ENCODE measurements around the gene TTC23L.
"Not testable (repeated sequence)": the region's sequence is repeated elsewhere in the genome, so short reads cannot be mapped to it uniquely, and the experiment has no call there.

Gene TTC23L, protein sequence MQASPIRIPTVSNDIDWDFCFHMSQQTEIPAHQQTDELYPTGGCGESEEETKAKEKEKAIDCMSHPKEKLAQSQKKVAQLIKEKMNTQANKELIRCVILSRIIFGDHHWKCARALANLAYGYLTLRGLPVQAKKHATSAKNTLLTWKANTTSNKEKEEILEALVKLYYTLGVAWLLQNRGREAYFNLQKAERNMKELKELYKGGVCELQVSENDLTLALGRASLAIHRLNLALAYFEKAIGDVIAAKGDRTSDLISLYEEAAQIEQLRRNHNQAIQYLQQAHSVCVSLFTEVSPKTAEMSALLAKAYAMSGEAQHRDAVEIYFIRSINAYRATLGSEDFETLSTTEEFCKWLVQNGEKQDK

DNA sequence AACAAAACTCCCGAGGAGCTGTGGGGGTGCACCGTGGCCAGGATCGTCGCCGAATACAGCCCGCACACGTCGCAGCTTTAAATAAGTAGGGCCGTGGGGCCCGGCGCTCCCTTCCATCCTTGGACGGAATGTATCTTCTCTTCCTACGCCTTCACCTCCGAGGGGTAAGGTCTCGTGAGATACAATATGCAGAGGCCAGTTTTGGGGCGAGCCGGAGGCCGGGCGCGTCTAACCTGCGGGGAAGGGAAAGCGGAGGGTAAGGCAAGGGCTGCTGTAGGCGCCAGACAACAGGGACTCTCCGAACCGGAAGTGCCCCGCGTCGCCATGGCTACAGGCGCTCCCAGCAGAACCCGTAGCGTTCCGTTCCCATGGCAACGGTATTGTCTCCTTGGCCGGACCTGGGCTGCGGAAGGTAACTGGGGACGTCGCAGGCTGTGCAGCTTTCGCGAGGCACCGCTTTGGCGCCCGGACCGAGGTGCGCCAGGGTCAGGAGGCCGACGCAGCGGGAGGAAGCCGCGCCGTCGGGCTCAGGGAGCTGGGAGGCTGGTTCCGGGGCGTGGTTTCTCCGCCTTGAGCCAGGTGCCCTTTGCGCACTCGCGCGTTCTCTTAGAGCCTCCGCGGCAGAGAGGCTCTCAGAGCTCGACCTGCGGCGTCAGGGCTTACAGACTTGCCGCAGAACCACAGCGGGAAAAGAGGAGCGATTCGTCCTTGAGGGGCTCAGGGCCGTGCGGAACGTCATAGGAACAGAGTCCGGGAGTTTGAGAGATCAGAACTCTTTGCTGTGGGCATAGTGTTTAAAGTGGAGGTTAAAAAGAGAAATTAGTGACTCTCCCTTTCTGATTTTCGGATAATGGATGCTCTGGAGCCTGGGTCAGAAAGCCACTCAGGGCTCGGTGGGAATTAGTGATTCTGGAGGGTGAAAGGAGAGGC is at the start of gene TTC23L:
TSS of gene TTC23L (plus strand) at position 380 of the 930 bp plus-strand sequence. CDS start 1,508 bp downstream, outside the sequence.
- peak; percentile 96 for DNase-seq

DNA sequence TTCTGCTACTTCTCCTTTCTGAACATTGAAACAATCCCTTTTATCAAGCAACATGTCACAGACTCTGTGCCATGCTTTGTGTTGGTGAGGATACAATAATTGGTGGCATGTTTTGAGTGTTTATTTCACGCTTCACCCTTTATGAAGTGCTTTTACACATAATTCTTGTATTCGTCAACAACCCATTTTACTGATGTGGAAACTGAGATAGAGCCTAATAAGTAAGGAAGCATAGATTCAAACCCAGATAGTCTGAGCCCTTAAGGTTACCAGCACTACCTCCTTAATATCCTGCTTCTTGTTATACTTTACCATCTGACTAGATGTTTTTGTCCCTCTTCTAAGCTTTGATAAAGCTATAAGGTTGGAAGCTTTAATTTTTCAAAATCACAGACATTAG is 49.3 kb upstream of the TTC23L start:
- no peak for DNase-seq

DNA sequence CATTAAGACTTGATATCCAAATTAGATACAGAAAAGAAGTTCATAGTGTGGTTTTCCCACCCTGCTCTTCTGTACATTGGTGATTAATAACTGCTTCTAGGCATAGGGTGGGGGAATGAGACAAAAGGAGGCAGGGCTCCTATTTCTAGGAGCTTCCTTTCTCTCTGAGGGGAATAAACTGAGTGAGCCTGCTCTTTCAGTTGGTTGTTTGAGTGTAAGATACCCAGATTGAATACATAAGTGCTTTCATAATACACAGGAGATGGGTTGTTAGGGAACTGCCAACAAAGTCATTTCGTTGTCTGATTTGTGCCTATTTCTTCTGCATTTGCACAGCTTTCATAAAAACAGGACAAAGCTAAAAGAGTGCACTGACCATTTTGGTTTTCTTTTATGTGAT is 48.9 kb upstream of the TTC23L start:
- no peak for DNase-seq

DNA sequence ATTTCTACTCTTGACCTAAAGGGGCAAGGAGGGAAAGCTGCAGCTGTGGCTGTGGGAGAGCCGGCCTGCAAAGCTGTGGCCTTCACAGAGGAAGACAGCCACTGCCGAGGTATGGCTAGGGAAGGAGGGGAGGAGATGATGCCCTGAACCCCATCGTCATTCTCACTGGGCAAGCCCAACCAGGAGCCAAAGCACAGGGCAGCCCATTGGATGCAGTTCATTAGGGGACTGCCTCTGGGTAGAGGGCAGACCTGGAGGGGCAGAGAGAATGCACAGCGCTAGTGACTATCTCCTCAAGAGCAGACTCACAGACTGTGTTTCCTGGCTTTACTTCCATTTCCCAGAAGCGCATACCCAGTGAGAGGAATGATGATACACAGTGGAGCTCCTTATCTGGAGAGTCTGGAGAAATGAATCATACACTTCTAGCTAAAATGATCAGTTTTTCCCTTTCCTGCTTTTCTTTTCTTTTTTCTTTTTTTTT is 47.2 kb upstream of the TTC23L start:
- DNase-seq, result no peak

DNA sequence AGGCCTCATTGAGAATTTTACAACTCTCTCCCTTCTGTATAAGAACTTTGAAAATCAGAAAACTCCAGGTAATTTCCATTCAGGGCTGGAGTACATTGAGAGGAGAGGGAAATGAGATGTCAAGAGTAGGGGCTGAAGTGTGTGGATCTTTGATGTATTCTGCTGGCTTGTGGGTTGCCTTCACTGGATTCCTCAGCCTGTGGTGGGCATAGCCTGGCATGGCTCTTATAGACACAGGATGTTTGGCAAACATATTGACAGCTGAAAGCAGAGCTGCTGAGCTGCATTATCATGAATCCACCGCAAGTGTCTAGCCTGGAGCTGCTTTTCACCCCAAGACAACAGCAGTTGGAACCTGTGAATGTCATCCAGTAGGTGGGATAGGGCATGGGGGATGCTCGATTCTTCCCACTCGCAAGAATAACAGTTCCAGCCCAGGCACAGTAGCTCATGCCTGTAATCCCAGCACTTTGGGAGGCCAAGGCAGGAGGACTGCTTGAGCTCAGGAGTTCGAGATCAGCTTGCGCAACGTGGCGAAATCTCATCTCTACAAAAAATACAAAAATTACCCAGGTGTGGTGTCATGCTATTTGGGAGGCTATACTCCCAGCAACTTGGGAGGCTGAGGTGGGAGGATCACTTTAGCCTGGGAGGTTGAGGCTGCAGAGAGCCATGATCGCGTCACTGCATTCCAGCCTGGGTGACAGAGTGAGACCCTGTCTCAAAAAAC is 36.0 kb upstream of the TTC23L start:
- no peak for DNase-seq

DNA sequence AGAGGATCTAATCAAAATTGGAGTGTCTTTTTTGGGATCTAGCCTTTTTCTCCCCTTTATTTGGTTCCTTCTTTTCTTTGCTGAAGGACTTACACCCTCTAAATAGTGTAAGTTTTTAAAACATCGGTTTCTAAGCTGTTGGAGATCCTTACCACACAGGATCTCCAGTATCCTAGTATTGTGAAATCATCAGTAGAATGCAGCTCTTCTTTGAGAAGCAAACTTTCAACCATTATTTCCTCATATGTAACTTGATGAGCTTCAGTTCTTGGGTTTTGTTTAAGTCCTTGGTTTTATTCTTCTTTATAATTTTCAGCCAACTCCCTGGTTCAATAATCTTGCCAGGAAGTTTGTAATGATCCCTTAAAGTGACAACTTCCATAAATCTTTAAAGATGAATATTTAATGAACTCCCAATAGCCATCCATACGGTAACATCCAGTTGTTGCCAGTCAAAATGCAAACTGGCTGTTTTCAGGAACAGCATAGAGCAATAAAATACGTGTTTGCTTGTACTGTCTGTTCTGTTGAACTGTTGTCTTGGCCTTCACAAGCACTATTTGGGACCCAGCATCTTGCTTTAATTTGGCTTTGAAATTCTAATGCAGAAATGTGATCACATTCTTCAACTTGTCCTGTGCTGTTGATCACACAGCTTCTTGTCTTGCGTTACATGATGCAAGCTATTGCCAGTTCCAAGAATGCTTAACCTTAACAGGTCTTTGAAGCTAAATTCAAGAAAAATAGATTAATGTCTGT is 34.8 kb upstream of the TTC23L start:
- no peak for DNase-seq

DNA sequence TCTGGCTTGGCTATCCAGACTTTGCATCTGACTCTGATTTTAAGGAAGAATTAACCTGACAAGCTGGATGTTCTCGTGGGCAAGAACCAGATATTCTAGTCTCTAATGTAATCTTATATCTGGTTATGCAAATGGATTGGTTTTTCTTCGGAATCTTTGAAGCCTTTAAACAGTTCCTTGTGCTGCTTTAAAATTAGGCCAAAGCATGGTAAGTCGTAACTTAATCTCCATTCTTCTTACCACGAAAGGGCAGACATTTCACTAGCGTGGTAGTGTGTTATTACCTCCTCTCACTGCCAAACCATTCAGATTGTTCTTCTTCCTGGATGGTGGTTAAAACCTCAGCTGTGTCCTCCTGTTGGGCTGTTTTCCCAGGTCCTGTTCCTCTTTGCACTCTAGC is 34.1 kb upstream of the TTC23L start:
- no peak for DNase-seq

DNA sequence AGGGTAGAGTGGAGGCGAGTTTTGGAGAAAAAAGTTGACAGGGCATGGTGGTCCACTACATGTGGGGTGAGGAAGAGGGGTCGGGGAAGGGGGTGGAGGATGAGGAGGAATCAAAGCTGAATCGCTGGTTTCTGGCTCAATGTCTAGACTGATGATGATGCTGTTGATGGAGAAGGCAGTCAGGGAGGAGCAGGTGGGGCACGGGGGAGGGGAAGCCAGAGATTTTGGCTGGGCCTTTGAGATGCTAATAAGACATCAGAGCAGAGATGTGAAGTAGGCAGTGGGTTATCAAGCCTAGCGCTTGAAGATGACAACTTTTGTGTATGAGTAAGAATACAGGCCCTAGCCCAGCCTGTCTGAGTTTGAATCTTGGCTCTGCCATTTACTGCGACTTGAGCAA is 32.4 kb upstream of the TTC23L start:
- DNase-seq, result no peak

DNA sequence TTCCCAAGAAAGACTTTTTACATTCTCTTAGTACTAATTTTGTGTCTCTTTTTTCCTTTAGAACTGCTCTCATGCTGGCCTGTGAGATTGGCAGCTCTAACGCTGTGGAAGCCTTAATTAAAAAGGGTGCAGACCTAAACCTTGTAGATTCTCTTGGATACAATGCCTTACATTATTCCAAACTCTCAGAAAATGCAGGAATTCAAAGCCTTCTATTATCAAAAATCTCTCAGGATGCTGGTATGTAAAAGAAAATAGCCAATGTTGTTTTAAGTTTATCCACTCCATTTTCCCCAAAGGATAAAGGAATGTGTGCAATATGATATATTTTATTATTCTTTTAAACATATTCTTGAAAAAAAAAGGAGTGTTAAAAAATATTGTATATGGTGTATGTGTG is 27.3 kb upstream of the TTC23L start:
- DNase-seq, result no peak

DNA sequence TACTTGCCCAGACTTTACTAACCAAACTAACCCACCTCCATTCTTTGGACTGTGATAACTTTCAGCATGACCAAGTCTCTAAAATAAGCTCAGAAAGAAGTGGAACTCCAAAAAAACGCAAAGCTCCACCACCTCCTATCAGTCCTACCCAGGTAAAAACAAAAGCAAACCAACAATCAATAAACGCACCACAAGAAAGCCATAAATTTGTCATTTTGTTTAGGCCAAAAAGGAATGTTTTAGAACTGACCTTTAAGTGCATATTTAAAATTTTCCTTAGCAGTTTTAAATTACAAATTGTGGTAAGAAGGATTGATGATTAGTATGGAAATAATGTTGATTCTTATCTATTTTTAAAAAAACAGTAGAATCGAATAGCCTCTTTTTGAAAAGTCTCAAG is 25.5 kb upstream of the TTC23L start:
- DNase-seq, result no peak

DNA sequence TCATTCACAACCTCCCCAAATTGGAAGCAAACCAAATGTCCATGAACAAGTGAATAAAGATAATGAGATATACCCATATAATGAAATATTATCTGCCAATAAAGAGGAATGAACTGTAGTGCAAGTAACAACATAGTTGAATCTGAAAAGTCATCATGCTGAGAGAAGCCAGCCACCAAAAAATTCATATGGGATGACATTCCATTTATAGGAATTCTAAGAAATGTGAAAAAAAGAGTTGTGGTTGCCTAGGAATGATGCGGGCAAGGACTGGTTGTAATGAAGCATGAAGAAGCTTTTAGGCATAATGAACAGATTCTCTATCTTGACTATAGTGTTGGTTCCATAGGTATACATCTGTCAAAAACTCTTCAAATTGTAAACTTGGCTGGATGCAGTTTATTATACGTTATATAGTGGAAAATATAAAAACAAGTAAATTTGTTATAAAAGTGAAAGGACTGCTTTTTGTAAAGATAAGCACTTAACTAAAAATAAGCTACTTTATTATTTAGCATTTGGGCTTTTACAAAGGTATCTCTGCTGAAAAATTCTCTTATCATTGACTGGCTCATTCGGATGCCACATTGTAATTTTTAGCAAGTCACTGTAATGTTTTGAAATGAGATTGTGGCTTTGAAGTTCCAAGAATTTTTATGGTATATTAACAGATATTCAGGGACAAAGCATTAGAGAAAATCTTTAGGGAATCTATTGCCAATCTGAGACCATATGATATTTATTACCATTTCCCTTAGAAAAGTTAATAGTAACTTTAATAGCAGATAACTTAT is 21.2 kb upstream of the TTC23L start:
- DNase-seq, result no peak

DNA sequence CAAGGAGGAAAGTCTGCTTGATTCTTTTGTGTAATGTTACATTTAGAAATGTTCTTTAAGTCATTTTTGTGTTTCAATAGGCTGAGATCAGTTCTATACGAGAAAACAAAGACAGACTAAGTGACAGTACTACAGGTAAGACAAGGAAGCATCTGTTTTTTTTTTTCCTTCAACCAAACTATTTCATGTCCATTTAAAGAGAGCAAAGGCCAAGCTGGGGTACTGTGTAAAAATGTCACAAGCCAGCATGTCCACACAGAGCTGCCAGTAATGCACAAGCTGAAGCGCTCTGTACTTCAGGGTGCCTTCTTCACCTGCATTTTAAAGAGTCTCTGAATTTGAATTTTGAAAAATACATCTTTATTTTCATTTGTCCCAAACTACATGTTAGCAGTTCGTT is 20.2 kb upstream of the TTC23L start:
- no peak for DNase-seq

DNA sequence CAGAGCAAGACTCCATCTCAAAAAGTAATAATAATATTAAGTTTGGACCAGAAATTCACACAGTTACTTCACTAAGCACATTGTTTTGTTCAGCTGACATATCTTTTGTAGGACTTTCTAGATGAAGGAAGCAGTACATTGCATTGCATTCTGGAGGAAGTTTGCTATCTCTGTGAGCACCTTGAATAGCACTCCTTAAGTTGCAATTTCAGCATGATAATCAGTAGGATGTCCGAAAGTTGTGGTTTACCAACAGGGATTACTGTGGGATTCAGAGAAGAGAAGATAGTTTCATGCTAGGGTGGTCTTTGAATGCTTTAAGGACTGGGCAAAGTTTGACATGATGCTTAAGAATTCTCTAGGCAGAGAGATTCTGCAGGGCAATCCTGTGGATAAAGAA is 18.4 kb upstream of the TTC23L start:
- no peak for DNase-seq

DNA sequence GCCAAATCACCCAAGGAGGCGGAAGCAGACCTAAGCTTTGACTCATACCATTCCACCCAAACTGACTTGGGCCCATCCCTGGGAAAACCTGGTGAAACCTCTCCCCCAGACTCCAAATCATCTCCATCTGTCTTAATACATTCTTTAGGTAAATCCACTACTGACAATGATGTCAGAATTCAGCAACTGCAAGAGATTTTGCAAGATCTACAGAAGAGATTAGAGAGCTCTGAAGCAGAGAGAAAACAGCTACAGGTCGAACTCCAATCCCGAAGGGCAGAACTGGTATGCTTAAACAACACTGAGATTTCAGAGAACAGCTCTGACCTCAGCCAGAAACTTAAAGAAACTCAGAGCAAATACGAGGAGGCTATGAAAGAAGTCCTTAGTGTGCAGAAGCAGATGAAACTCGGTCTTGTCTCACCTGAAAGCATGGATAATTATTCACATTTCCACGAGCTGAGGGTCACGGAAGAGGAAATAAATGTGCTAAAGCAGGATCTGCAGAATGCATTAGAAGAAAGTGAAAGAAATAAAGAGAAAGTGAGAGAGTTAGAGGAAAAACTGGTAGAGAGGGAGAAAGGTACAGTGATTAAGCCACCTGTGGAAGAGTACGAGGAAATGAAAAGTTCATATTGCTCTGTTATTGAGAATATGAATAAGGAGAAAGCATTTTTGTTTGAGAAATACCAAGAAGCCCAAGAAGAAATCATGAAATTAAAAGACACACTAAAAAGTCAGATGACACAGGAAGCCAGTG is 15.8 kb upstream of the TTC23L start:
- DNase-seq, result no peak

DNA sequence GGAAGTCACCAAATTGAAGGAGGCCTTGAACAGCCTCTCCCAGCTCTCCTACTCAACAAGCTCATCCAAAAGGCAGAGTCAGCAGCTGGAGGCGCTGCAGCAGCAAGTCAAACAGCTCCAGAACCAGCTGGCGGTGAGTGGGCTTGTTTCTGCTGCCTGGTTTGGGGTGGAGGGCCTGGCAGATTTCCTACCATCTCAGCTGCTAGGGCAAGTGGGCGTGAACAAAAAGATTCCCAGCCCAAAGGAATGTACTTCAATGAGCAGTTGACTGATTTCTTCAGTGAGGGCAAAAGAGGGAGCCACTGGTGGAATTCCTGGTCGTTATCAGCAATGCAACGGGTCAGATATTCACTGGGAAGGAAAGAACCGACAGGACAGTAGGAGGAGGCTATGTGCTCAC is 12.6 kb upstream of the TTC23L start:
- no peak for DNase-seq

DNA sequence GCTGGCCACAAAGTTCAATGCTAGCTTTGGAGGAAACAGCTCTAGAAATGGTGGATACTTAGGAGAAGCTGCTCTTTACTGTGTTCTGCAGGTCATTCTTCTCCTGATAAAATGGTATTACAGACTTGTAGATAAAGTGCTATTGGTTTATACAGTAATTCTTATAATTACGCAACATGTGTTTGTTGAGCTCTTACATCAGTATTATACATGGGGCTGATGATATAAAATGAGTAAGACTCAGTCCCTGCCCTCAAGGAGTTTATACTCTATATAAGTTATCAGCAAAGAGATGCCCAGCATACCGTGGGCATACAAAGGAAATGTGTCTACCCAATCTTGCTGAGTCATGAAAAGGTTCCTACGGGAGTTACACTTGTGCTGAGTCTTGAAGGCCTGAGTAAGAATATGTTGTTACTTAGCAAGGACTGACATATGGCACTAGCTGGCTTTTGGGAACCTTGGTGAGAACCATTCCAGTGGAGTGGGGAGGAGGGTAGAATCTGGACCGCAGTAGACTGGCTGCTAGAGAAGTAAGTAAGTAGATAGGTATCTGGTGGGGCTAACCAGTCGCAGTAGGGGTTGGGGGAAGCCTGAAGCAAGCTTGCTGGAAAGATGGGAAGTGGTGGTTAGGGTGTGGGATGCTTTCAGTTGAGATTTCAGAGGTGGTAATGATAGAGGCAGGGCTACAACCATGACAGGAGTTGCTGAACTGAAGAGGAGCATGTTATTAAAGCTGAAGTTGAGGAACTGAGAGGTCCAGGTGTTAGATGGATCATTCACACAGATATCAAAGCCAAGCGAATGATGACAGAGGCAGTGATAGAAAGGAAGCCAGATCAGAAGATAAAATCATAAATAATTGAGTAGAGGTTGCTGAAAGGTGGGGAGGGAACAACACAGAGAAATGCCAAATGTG is 11.1 kb upstream of the TTC23L start:
- DNase-seq, result no peak

DNA sequence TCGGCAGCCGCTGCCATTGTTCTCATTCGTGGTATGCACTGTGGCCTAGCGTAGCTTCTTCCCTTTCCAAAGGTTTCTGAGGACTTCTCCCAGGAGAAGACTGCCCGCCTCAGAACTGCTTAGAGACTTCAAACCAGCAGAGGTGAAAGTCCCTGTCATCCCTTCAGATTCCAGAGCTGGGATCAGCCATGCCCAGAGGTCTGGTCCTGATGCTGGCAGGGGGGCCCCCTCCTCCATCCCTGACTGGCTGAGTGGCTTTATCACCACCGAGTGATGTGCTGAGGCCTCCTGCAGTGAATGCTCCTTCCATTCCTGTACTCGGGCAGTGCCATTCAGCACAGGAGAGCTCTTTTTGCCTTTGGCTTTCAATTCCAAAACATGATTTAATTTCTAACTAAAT is 8.1 kb upstream of the TTC23L start:
- not testable (repeated sequence) for DNase-seq

DNA sequence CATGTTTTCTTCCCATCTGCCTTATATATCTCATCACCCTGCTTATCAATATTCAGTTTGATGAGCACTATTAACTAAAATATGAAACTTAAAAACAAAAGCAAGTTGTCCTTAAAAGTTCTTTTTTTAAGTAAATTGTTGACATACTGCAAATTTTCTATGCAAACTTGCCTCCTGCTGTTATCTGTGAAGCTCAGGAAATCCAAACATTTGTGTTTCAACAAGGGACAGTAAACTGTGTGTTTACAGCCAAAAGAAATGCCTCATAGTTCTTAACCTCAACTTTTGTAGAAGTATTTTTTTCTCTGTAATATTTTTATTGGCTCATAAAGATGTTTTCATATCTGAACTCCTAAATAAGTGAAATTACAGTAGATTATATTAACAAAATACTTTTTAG is 7.7 kb upstream of the TTC23L start:
- no peak for DNase-seq

DNA sequence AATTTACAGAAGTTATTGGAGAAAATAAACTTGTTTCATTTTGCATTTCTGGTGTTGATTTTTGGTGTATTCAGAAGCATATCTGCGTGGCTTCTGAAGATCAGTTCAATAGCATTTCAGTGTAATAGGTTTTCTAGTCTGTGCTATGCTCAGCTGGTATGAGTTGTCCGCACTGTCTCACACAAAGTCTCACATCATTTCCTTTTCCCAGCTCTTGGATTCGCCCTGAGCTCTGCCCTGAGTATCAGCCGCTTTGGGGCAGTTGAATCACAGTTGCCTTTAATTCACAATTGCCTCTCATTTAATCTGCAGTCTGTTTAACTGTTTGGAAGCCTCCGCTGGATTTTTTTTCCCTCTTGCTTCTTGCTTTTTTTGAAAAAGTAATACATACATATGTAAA is 6.4 kb upstream of the TTC23L start:
- no peak for DNase-seq

DNA sequence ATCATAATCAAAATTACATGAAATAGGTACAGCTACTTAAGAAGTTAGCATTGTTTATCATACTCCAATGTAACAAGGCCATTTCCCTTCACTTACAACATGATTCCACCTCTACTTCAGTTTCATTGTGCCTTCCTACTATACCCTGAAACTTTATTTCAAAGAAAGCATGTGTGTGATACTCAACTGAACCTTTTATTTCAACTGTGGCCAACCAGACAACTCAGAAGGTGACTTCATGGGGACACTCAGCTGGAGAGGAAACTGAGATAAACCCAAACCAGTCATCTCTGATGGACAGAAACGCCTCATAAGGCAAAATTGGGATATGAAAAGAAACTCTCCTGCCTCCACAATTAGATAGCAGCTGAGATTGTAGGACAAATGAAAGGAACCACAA is 5.9 kb upstream of the TTC23L start:
- no peak for DNase-seq

Measured in NCI-H2029 treated with DMSO at 0.1 percent for 48 hours (cell line).